GM19328 (cell line): Measurements from ENCODE around the gene FIGN.

ENCODE experiments used
- ATAC-seq: cut with Tn5 transposase; IDR thresholded peaks from one replicate; pipeline ENCODE4 v1.9.1; 2021; ENCODE audit warnings: mild to moderate bottlenecking, moderate library complexity; ENCODE audit not compliant: unreplicated experiment

The FIGN gene

GRCh38 chr2:163736433-163737189 lies 803 bp upstream of the FIGN start:
- no peak for ATAC-seq

GRCh38 chr2:163734881-163735684 lies 725 bp downstream of the FIGN start:
- no peak for ATAC-seq

DNA sequence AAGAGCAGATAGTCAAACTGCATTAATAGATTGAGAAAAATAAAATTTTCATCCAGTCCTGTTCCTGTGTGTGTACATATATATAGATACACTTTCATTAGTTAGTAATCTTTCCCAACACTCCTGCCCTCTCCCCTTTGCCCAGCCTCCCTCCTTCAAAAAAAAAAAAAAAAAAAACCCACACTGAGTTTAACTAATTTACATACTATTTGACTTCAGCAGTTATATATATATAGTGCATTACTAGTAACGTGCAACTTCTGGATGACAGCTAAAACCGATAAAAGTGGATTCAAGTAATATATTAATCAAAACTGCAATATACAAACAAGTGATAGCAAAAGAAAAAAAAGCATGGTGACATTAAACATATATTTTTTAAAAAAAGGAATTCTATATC lies 1.4 kb downstream of the FIGN start:
- no peak for ATAC-seq

DNA sequence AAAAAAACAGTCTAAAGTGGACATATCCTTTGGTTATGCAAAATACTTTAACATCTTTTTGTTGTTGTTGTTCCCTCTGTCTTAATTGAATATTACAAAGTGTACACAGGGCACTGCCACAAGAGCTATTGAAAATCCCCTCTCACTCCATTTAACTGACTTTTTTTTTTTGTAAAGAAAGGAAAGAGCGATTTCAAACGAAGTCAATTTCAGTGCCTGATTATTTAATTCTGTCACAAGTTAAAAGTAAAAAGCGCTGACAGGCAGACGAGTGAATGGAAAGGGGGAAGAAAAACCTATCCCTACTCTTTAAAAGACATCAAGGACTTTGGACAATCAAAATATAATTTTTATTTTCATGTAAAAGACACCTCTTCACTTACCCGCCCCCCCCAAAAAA lies 1.9 kb downstream of the FIGN start:
- ATAC-seq = no peak

DNA sequence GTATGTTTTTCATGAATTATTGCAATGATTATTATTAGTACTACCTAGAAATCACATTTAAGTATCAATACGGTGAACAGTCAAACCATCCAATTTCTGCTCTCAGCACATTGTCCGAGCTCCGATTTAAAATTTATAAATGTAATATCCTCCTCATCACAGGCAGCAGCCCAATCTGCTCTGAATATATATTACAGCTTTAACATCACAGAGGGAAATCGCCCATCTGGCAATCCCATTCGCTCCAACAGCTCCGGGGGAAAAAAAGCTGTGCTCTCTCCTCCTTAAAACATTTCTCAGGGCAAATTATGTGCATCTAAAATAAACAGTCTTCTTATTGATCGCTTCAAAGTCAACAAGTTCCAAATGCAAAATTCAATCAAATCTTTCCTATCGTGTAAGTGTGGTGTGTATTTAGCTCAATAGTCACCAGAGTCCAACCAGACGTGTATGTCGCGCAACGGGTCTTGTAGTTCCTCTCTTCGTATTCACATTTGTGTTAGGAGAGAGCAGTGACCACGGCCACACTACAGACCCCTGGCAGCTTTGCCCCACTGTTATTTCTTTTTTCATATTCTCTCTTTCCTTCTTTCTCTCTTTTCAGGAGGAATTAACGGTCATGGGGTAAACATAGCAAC lies 2.4 kb downstream of the FIGN start:
- no peak for ATAC-seq

DNA sequence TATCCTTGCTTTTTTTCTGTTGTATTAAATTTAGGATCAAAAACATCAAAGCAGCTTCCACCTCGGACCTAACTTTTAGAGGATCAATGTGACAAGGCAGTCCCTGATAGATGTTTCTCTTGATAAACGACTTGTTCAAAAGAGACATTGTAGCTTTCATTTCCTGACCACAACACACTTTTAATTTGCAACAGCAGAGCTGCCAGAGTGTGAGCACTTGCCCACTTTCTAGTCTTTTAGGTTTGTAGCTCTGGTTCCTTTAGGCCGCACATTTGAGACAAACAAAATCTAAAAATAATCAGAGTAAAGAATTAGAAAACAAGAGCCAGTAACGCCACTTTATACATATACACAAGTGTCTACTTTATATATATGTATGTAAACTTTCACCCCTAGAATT lies 3.1 kb downstream of the FIGN start:
- no peak for ATAC-seq

- ATAC-seq = no peak
Measured at GRCh38 chr2:163731735-163732134, 4.1 kb downstream of the FIGN start.

- no peak for ATAC-seq
Measured at GRCh38 chr2:163730556-163730955, 5.3 kb downstream of the FIGN start.

- ATAC-seq = no peak
Measured at GRCh38 chr2:163729636-163730273, 6.1 kb downstream of the FIGN start.

DNA sequence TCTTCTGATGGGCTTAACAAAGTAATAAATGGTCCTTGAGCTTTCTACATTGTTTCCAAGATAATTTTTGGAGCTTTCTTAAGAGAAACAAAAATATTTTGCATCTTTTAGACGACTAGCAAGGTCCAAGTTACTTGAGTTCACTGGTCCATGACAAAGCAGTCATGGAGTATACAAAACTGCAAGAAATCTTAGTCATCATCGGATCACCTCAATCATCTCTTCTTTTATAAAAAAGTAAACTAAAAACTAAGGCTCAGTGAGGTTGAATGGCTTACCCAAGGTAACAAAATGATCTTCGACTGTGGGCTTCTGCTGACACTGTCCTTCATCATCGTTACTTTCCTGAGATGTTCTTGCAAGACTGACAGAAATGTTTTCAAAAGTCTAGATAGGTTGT lies 11.9 kb downstream of the FIGN start:
- no peak for ATAC-seq

DNA sequence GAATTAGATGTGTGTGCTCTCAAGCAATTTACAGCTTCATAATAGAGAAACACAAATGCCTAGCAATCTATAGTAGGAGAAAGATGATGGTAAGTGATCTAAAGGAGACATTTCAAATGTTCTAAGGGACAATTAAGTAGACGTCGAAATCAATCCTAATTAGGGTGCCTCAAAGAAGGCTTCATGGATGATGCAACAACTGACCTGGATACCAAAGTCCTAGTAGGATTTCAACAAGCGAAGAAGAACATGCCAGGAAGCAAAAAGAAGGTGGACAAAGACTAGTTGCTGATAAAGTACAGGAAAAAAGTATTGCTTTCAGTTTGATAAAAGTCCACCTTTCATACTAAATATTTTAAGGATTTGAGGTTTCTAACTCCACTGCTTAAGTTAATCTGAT lies 12.5 kb downstream of the FIGN start:
- ATAC-seq = no peak

DNA sequence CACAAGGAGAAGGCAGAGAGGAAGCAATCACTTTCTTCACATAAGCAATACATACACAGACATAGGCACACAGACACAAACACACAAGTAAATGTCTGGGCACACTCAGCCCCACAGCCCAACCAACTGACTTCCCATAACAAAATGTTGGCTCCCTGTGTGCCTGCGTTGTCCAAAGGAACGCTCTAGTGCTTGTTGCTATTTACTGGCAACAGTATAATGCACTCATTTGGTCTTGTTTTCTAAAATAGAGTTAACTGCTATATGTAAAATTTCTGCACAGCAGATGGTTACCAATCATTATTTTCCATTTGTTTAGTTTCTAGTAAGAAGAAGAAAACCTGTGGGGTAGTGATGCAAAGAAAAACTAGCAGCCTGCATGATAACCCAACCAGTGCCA lies 16.5 kb downstream of the FIGN start:
- ATAC-seq = no peak

DNA sequence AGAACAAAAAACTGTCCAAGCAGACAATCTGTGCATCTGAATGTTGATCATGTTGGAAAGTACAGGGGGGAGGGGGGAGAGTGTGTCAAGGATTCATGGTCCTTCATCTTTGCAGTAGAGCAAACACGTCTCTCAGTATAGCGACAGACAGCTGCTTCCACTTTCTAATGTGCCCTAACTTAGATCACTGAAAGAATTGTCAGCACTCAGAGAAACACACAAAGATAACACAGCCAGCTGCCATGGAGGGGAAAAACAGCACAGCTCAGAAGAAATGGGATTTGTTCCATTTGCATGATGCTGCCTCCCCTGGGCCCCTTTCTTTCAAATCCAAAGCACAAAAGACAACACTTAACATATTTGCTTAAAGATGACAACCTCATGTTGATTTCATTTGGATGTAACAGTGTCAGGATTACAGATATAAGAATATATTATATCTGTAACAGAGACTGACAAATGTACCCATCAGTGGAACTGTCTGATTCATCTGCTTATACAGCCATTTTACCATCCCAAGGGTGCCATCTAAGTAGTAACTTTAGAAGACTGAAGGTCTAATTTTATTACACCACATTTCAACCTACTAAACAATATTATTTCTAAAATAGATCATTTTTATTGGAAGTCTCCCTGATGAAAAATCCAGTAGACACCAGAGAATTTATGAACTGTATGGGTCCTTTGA lies 17.7 kb downstream of the FIGN start:
- ATAC-seq = no peak

- ATAC-seq = no peak
Measured at GRCh38 chr2:163717515-163717914, 18.3 kb downstream of the FIGN start.

GRCh38 chr2:163716101-163716500 lies 19.7 kb downstream of the FIGN start:
- ATAC-seq = no peak

- no peak for ATAC-seq
Measured at GRCh38 chr2:163715668-163716067, 20.1 kb downstream of the FIGN start.

DNA sequence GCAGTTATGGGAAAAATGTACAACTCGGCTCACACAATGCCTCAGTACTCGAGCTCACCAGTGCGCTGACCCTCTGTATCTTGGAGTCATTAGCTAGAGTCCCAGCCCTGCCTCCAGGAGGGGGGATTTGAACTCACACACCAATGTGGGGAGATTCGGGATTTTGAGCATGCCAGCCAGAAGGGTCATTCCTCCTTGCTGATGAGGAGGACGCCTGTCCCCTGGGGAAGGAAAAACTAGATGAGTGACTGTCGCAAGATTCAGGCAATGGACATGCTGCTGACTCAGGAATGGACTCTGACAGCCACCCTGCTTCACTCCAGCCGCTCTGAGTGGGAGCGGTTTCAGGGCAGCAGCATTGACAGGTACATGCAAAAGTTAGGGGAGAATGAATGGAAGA lies 20.6 kb downstream of the FIGN start:
- ATAC-seq = no peak

GRCh38 chr2:163713534-163714311 lies 22.1 kb downstream of the FIGN start:
- ATAC-seq = no peak

GRCh38 chr2:163711699-163712098 lies 24.1 kb downstream of the FIGN start:
- no peak for ATAC-seq

GRCh38 chr2:163711258-163711657 lies 24.6 kb downstream of the FIGN start:
- no peak for ATAC-seq
